ENCODE results near the gene CCL24. TPM values are rescaled to one million over a fixed set of nuclear protein-coding genes. Genes with fewer than 3 reads are reported as not detected.
"Not testable (repeated sequence)": the region's sequence is repeated elsewhere in the genome, so short reads cannot be mapped to it uniquely, and the experiment has no call there.

Gene CCL24
- total RNA-seq, 1 donor from 2014 or later: not detected

DNA sequence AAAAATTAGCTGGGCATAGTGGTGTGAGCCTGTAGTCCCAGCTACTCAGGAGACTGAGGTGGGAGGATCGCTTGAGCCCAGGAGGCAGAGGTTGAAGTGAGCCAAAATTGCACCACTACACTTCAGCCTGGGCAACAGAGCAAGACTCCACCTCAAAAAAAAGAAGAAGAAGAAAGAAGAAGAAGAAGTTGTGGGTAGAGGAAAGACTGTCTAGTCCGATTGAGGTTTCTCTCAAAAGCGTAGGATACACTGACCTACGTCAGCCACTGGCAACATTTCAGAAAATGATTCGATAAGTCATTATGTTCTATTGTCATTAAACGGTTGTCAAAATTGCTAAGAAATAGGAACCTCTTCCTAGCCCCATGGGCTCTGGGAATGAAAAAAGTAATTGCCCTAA is 42.9 kb upstream of the CCL24 start:
- Histone ChIP-seq H3K36me3 (ENCODE audit: insufficient read depth, low read length) (no peaks in the 10 kb centered on the region), H4K20me1 (ENCODE audit: insufficient read depth, low read length) (no peaks in the 10 kb centered on the region), H3K4me2 (ENCODE audit: low read length) (no peak overlapping the region), H3K9ac (ENCODE audit: low read length) (no peak overlapping the region), H3K27me3 (ENCODE audit: insufficient read depth, low read length) (no peaks in the 10 kb centered on the region), H3K9me3 (ENCODE audit: insufficient read depth, low read depth, low read length) (no peaks in the 10 kb centered on the region), H3K4me1 (ENCODE audit: insufficient read depth, low read length) (no peaks in the 10 kb centered on the region), H3K4me3 (ENCODE audit: insufficient read depth, low read depth, low read length) (no peak overlapping the region), H3K27ac (ENCODE audit: low read depth, low read length) (no peak overlapping the region), H3K79me2 (ENCODE audit: insufficient read depth, low read length) (no peaks in the 10 kb centered on the region), H2AFZ (ENCODE audit: low read depth, low read length) (no peak overlapping the region)
- Mint-ChIP-seq H3K27me3 (ENCODE audit: low read depth, unreplicated experiment) (peaks cover 6% of the 10 kb centered on the region), H3K4me1 (ENCODE audit: low read depth, unreplicated experiment) (no peaks in the 10 kb centered on the region), H3K36me3 (ENCODE audit: low read depth, unreplicated experiment) (no peaks in the 10 kb centered on the region), H3K9me3 (ENCODE audit: unreplicated experiment) (peaks cover 4% of the 10 kb centered on the region), H3K27ac (ENCODE audit: unreplicated experiment) (no peak overlapping the region), H3K4me3 (ENCODE audit: unreplicated experiment) (no peak overlapping the region)
- FAIRE-seq: no peak
- no peak for DNase-seq (ENCODE audit: low read depth)
- no peak for TF ChIP-seq CTCF (IDR thresholded peaks at IDR 0.05; ENCODE audit: insufficient read depth, low read depth, low read length)
- TF ChIP-seq EZH2 (IDR thresholded peaks at IDR 0.05; ENCODE audit: insufficient read depth, low read length): no peak

DNA sequence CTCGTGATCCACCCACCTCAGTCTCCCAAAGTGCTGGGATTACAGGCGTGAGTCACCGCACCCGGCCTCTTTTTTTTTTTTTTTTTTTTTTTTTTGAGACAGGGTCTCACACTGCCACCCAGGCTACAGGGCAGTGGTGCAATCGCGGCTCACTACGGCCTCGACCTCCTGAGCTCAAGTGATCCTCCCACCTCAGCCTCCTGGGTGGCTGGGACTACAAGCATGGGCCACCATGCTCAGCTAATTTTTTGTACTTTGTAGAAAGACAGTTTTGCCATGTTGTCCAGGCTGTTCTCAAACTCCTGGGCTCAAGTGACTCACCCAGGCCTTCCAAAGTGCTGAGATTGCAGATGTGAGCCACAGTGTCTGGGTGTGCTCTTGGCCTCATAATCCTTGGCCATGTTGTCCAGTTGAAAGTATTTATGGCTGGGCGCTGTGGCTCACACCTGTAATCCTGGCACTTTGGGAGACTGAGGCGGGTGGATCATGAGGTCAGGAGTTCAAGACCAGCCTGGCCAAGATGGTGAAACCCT is 41.3 kb upstream of the CCL24 start:
- not testable (repeated sequence) for H3K4me1 ChIP-seq (ENCODE audit: insufficient read depth, low read length); H3K9me3 Mint-ChIP-seq (ENCODE audit: unreplicated experiment); H3K4me1 Mint-ChIP-seq (ENCODE audit: low read depth, unreplicated experiment); H3K27ac Mint-ChIP-seq (ENCODE audit: unreplicated experiment); H3K4me3 Mint-ChIP-seq (ENCODE audit: unreplicated experiment); H3K9ac ChIP-seq (ENCODE audit: low read length); H2AFZ ChIP-seq (ENCODE audit: low read depth, low read length); H3K27ac ChIP-seq (ENCODE audit: low read depth, low read length); H4K20me1 ChIP-seq (ENCODE audit: insufficient read depth, low read length); H3K79me2 ChIP-seq (ENCODE audit: insufficient read depth, low read length); H3K4me2 ChIP-seq (ENCODE audit: low read length); H3K27me3 ChIP-seq (ENCODE audit: insufficient read depth, low read length); DNase-seq (ENCODE audit: low read depth); H3K4me3 ChIP-seq (ENCODE audit: insufficient read depth, low read depth, low read length); H3K36me3 Mint-ChIP-seq (ENCODE audit: low read depth, unreplicated experiment); H3K9me3 ChIP-seq (ENCODE audit: insufficient read depth, low read depth, low read length); FAIRE-seq; H3K27me3 Mint-ChIP-seq (ENCODE audit: low read depth, unreplicated experiment); H3K36me3 ChIP-seq (ENCODE audit: insufficient read depth, low read length)

GRCh38 chr7:75854233-75854632 is 40.6 kb upstream of the CCL24 start:
- H3K27ac Mint-ChIP-seq (ENCODE audit: unreplicated experiment): peak overlapping the region; percentile 80
- DNase-seq (ENCODE audit: low read depth): peak; percentile 63

More at GRCh38 chr7:75854233-75854632, 40.6 kb upstream of the CCL24 start:
- Histone ChIP-seq H3K79me2 (ENCODE audit: insufficient read depth, low read length) (no peaks in the 10 kb centered on the region), H4K20me1 (ENCODE audit: insufficient read depth, low read length) (no peaks in the 10 kb centered on the region), H3K27ac (ENCODE audit: low read depth, low read length) (no peak overlapping the region), H3K27me3 (ENCODE audit: insufficient read depth, low read length) (no peaks in the 10 kb centered on the region), H2AFZ (ENCODE audit: low read depth, low read length) (no peak overlapping the region), H3K9me3 (ENCODE audit: insufficient read depth, low read depth, low read length) (no peaks in the 10 kb centered on the region), H3K9ac (ENCODE audit: low read length) (no peak overlapping the region), H3K4me1 (ENCODE audit: insufficient read depth, low read length) (no peaks in the 10 kb centered on the region), H3K4me3 (ENCODE audit: insufficient read depth, low read depth, low read length) (no peak overlapping the region), H3K4me2 (ENCODE audit: low read length) (no peak overlapping the region), H3K36me3 (ENCODE audit: insufficient read depth, low read length) (no peaks in the 10 kb centered on the region)
- peaks cover 4% of the 10 kb centered on the region for H3K9me3 Mint-ChIP-seq (ENCODE audit: unreplicated experiment)
- no peaks in the 10 kb centered on the region for H3K4me1 Mint-ChIP-seq (ENCODE audit: low read depth, unreplicated experiment)
- no peak overlapping the region for H3K4me3 Mint-ChIP-seq (ENCODE audit: unreplicated experiment)
- no peaks in the 10 kb centered on the region for H3K36me3 Mint-ChIP-seq (ENCODE audit: low read depth, unreplicated experiment)
- TF ChIP-seq EZH2 (IDR thresholded peaks at IDR 0.05; ENCODE audit: insufficient read depth, low read length) (no peak), CTCF (IDR thresholded peaks at IDR 0.05; ENCODE audit: insufficient read depth, low read depth, low read length) (no peak)
- no peak for FAIRE-seq
- H3K27me3 Mint-ChIP-seq (ENCODE audit: low read depth, unreplicated experiment): peaks cover 8% of the 10 kb centered on the region

Measured in astrocyte (in vitro differentiated cells and primary cell).